Lower leg skin (tissue), 3 donors: ENCODE measurements around the gene BANF1.

Experiments
- CTCF ChIP-seq, 3 donors: fragments of 450-650 bp; IDR thresholded peaks; one replicate each; pipeline ENCODE4 v1.5.1; 2016; ENCODE audit warnings: antibody characterized with exemption in 3 of 3, mild to moderate bottlenecking in 3 of 3, moderate library complexity in 2 of 3
- POLR2A ChIP-seq, 2 donors: fragments of 450-650 bp; IDR thresholded peaks; one replicate each; pipeline ENCODE4 v1.6.1; 2016 to 2017; ENCODE audit warnings: antibody characterized with exemption in 2 of 2, mild to moderate bottlenecking in 1 of 2, moderate library complexity in 1 of 2

DNA sequence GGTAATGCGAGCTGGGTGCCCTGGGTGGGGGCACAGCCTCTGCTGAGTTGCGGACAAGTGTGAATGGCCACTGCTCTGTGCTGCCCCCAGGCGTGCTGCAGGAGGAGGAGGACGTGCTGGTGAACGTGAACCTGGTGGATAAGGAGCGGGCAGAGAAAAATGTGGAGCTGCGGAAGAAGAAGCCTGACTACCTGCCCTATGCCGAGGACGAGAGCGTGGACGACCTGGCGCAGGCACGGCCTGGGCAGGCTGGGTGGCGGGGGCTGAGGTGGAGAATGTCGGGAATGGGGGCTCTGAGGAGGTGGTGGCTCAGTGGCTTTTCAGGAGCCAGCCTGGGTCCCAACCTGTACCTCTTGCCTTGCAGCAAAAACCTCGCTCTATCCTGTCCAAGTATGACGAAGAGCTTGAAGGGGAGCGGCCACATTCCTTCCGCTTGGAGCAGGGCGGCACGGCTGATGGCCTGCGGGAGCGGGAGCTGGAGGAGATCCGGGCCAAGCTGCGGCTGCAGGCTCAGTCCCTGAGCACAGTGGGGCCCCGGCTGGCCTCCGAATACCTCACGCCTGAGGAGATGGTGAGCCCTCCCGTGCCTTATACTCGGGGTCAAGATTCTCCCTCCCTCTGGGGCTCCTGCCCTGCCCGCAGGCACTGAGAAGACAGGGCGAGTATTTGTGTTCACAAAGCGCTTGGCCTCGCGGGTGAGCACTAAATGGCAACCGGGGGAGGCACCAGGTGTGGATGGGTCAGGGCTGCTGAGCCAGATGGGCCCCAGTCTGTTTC, 36.1 kb upstream of the BANF1 start:
- no peak for TF ChIP-seq POLR2A (IDR thresholded peaks at IDR 0.05)
- TF ChIP-seq CTCF (IDR thresholded peaks at IDR 0.05): no peak
